Stimulated activated CD8-positive, alpha-beta memory T cell treated with anti-CD3 and anti-CD28 coated beads, Interleukin-12 subunit alpha, Interleukin-12 subunit beta, amount 100 ng/mL, for 24 hours (primary cell): ENCODE data around the gene ETF1.

Experiments
- DNase-seq: peaks from one replicate; pipeline ENCODE4 v3.0.0-alpha.2; 2020; ENCODE audit errors: extremely low read depth

The ETF1 gene

GRCh38 chr5:138463419-138464007, 79.5 kb downstream of the ETF1 start:
- DNase-seq = no peak

GRCh38 chr5:138461343-138462125, 81.5 kb downstream of the ETF1 start:
- no peak for DNase-seq

GRCh38 chr5:138460032-138460693, 82.9 kb downstream of the ETF1 start:
- DNase-seq = no peak

DNA sequence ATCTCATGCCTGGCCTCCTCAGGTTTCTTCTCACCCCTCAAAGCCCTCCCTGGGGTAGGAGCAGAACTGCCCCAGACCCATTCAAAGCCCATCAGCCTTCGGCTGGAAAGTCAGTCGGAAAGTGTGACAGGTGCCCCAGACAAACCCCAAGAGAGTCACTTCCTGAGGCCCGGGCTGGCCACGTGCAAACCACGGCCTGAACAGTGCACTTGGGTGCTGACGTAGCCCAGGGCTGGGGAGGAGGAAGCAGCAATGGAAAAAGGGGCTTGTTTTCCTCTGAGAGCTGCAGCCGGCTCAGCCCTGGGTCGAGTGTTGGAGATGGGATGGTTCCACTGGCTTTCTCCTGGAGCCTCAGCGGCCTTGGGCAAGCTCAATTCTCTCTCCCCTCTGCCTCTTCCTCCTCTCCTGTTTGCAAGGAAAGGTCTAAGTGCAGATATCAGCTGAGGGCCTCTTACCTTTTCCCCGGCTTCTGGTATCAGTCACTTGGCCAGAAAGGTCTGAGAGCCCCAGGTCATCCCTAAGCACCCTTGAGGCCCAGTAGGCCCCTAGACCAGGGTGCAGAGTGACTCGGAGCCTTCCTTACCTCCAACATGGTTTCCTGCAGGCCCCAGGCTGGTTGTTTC, 83.6 kb downstream of the ETF1 start:
- DNase-seq = peak; percentile 75

GRCh38 chr5:138458856-138459255, 84.2 kb downstream of the ETF1 start:
- DNase-seq = no peak

DNA sequence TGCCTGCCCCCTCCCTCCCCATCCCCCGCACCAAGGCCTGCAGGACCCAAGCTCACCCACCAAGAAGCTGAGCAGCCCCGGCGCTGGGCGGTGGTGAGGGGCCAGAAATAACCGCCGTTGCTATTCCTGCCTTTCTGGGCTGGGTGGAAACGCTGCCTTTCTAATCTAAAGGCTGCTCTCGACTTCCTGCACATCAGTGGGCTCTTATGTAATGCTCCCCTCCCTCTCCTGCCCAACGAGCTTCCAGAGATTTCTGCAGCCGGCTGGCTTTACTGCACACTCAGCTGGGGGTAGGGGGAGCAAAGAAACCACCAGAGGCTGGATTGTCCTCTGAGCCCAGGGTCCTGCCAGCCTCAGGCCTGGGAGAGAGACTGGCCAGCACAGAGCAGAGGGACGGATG, 84.7 kb downstream of the ETF1 start:
- DNase-seq = no peak

GRCh38 chr5:138457531-138458275, 85.3 kb downstream of the ETF1 start:
- no peak for DNase-seq
